DMS53 (cell line): ENCODE data around the gene PRPF31.
"Not testable (repeated sequence)": the region's sequence is repeated elsewhere in the genome, so short reads cannot be mapped to it uniquely, and the experiment has no call there.

ENCODE experiments used
- DNase-seq: peaks from one replicate; lab custom pipeline; 2025; lab: John Stamatoyannopoulos, UW

Gene PRPF31

DNA sequence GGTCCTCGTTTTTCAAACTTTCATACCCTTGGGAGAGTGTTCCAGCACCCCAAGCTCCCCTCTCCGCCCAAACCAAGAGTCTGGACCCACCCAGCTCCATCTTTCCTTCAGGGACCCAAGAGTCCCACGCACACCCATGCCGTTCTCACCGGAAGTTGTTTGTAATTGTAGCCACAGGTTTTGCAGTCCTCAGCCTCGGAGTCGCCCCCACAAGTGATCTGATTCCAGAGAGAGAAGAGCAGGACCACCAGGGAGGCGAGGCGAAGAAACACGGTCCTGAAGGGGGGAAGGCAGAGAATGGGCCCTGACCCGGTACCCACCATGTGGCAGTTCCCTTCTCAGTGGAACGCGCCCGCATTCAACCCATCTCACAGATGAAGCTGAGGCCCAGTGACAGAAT is 47.3 kb downstream of the PRPF31 start:
- no peak for DNase-seq

DNA sequence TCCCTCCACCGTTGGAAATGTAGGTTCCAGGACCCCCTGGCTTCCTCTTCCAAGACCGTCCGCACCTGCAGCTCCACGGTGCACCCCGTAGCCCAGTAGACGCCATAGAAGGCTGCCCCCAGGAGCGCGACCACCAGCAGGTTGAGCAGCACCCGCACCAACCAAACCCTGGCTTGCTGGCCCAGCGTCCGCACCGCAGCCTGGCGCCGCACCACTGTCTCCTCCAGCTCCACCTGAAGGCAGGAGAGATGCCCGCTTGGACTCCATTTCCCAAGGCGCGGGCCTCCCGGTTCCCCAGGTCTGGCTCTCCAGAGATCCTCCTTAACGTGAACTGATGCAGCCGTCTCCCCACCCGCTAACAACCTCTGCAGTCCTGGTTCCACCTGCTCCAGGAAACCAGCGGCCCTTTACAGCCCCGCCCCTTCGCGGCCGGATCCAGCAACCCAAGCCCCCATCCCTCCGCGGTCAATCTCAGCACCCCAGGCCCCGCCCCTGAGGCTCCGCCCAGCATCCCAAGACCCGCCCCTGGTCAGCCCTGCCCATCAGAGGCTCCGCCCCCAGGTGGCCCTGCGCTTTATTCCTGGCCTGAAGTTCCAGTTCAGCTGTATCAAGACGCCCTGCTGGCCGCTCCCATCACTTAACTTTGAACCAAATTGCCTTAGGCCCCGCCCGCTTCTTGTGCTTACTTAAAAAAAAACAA is 49.0 kb downstream of the PRPF31 start:
- peak; percentile 90 for DNase-seq

DNA sequence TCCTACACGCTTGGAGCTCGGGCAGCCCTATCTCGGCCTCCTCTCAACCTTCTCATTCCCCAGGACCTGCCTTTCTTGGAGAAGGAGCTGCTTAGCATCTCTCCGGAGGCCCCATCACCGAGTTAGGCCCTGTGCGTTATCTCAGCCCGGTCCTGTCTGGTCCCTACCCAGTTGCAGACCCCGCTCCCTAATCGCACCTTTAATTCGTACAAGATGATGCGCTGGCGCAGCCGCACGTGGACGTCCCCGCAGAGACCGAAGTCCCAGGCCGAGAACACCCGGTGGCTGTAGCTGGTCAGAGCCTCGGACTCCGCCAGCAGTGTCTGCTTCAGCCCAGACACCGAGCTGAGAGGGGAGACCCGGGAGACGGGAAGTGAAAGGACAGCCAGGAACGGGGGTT is 49.7 kb downstream of the PRPF31 start:
- DNase-seq = no peak

GRCh38 chr19:54168174-54168917 is 52.8 kb downstream of the PRPF31 start:
- peak; percentile 93 for DNase-seq

DNA sequence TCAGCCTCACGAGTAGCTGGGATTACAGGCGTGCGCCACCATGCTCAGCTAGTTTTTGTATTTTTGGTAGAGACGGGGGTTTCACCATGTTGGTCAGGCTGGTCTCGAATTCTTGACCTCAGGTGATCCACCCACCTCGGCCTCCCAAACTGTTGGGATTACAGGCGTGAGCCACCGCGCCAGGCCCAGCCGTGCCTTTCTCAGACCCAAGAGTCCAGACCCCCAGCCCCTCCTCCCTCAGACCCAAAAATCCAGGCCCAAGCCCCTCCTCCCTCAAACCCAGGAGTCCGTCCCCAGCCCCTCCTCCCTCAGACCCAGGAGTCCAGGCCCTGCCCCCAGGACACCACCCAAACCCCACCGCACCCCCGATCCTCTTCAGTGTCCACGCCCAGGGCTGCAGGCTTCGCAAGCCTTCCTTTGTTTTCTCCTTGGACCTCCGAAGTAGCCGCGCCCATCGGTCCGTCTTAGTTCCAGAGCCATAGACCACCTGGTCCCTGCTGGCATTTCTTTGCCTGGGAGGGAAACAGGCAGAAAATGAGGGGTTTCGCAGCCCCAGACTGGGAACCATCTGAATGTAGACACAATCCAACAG is 53.7 kb downstream of the PRPF31 start:
- DNase-seq = no peak

DNA sequence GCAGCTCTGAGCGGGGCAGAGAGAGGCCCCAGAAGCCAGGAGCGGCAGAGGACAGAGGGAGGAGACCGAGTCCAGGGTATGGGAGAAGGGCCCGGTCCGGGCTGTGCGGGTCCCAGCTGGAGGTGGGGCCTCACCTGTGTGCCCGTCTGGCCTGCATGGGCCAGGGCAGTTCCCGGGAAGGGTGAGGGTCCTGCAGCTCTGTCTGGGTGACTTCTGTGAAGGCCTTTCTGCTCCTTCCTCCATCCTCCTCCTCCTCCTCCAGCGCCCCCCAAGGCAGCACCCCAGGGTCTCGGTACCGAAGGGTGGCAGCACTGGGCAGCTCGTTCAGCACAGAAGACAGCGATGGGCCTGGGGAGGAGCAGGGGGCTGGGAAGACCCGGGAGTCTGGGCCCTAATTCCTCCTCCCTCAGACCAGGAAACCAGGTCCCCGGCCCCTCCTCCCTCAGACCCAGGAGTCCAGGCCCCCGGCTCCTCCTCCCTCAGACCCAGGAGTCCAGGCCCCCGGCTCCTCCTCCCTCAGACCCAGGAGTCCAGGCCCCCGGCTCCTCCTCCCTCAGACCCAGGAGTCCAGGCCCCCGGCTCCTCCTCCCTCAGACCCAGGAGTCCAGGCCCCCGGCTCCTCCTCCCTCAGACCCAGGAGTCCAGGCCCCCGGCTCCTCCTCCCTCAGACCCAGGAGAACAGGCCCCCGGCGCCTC is 56.3 kb downstream of the PRPF31 start:
- DNase-seq = not testable (repeated sequence)

DNA sequence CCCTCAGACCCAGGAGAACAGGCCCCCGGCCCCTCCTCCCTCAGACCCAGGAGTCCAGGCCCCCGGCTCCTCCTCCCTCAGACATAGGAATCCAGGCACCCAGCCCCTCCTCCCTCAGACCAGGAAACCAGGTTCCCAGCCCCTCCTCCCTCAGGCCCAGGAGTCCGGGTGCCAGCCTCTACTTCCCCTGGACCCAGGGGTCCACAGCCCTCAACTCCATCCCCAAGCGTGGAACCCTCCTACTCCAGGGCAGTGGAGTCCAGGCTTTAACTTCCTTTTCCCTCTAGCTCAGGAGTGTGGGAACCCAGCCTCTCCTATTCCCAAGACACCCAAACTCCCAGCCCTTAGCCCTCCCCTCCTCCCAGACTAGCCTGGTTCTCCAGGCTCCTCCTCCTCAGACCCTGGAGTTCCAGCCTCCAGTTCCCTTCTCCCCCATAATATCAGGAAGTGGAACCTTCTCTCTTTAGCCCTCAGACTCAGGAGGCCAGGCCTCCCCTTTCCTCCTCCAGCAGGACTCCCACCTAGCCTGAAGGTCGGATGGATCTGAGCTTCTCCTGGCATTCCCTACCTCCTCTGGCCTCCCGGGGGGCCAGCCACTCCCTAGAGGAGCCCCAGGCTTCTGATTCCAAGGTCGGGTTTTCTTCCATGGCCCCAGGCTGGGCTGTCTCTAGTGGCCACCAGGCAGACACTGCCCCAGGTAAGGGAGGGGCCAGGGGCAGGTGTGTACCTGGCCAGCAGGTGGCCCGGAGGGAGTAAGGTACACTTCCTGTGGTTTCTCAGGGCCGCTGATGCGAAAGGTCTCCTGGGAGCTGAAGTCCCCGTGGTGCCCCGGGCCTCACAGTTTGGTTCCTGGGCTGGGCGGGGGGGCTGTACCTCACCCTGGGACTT is 57.2 kb downstream of the PRPF31 start, which contains the start of gene TMC4:
Gene TMC4, minus strand, starts transcription at position 690 of the 888 bp plus-strand sequence. Its CDS starts 43 bp downstream, at position 647.
- DNase-seq = peak; percentile 97

- DNase-seq = no peak
Measured at GRCh38 chr19:54173359-54173699, 57.8 kb downstream of the PRPF31 start.

DNA sequence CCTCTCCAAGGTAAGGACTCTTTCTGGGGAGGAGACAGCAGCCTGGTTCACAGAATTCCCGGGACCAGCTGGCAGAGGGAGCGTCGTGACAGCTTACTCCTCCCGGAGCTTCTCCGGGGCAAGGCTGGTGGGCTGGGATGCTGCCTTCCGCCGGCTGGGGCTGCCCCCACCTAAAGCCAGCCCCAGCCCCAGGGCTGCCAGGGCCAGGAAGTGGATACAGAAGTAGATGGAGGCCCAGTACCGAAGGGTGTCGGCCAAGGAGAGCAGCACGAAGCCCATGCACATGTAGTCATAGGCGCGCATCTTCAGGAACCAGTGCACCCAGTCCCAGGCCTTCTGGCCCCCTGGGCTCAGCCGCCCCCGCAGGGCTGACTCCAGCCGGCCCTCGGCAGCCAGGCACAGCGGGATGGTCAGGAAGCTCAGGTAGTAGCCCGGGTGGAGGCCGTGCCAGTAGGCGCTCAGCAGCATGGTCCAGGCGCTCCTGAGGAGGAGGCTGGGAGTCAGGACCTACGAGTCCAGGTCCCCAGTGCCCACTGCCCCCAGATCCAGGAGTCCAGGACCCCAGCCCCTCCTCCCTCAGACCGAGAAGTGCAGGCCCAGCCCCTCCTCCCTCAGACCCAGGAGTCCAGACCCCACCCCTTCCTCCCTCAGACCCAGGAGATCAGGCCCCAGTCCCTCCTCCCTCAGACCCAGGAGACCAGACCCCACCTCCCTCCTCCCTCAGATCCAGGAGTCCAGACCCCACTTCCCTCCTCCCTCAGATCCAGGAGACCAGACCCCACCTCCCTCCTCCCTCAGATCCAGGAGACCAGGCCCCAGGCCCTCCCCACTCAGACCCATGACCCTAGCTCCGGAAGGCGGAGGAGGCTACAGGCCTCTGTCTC is 58.6 kb downstream of the PRPF31 start:
- no peak for DNase-seq

- DNase-seq = peak; percentile 50
Measured at GRCh38 chr19:54178581-54179261, 63.2 kb downstream of the PRPF31 start.

DNA sequence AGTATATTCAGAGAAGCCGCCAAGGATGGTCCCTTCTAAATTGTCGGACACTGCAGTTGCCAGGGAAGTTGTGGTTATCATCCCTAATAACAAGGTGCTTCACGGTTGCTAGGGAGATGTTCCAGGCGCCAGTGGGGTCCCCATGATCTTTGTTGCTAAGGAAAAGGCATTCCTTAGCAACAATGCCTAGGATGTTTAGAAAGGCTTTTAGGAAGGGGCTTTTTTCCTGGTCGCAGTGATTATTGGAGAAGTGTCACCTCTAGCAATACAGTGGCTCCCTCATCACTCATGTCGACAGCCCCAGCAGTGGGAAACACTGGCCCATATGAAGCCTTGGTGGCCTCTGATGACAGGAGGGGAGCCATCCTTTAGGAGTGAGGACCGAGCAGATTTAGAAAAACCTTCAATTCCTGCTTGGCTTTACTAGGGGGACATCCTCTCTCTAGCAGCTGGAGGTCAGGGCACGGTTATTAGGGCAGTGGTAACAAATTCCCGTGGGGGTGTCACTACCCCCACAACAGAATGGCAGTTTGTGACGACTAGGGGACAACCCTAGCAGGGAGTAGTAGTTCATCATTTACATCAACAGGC is 63.8 kb downstream of the PRPF31 start:
- no peak for DNase-seq

- DNase-seq = peak; percentile 67
Measured at GRCh38 chr19:54179921-54180461, 64.4 kb downstream of the PRPF31 start.

GRCh38 chr19:54180691-54181091 is 65.1 kb downstream of the PRPF31 start:
- no peak for DNase-seq
